ENCODE data around the gene TOGARAM2. TPM values are rescaled to one million over a fixed set of nuclear protein-coding genes. Genes with fewer than 3 reads are reported as not detected.
A peak's percentile ranks its signal among the peaks of the same experiment; 100 is the strongest.

Gene TOGARAM2
- total and polyA plus RNA-seq, 2 of the 13 experiments (the other 11 are each of a cell fraction or from before 2014, with no cell fraction given) = under 0.01 to 0.05 TPM

GRCh38 chr2:28951910-28952835, 28.9 kb upstream of the TOGARAM2 start (continued):
- TF ChIP-seq NR2F6 (IDR thresholded peaks at IDR 0.05) (peak; percentile 47; the same call in 1 of the 2 replicates), NR2F6 (CRISPR knock-in tag; IDR thresholded peaks at IDR 0.05) (peak; percentile 66), FLYWCH1 (CRISPR knock-in tag; IDR thresholded peaks at IDR 0.05) (no peak), ZNF652 (CRISPR knock-in tag; IDR thresholded peaks at IDR 0.05; ENCODE audit: borderline replicate concordance, low read depth) (peak; percentile 18; the same call in 1 of the 2 replicates), ZNF331 (CRISPR knock-in tag; IDR thresholded peaks at IDR 0.05) (peak; percentile 88; the same call in 1 of the 2 replicates), SOX5 (CRISPR knock-in tag; IDR thresholded peaks at IDR 0.05; ENCODE audit: borderline replicate concordance) (peak; percentile 75), ZFP1 (CRISPR knock-in tag; IDR thresholded peaks at IDR 0.05) (peak; percentile 77; the same call in 1 of the 2 replicates), FOXP4 (CRISPR knock-in tag; IDR thresholded peaks at IDR 0.05) (0 out of 2 replicates have a peak, but pooled peaks have one; percentile 45), EP300 (IDR thresholded peaks at IDR 0.05; ENCODE audit: low read depth in 2 of 2, low read length in 2 of 2) (peak in 1 of 2 experiments; percentile 31; a peak in 1 of 4 replicates), EP300 (CRISPR knock-in tag; IDR thresholded peaks at IDR 0.05; ENCODE audit: borderline replicate concordance) (no peak; the same call in 1 of the 2 replicates), SP1 (IDR thresholded peaks at IDR 0.05) (no peak), SP1 (CRISPR knock-in tag; IDR thresholded peaks at IDR 0.05) (peak; percentile 30; the same call in 1 of the 2 replicates), PITX1 (CRISPR knock-in tag; IDR thresholded peaks at IDR 0.05) (no peak)
- TF ChIP-seq, protein P1, sequence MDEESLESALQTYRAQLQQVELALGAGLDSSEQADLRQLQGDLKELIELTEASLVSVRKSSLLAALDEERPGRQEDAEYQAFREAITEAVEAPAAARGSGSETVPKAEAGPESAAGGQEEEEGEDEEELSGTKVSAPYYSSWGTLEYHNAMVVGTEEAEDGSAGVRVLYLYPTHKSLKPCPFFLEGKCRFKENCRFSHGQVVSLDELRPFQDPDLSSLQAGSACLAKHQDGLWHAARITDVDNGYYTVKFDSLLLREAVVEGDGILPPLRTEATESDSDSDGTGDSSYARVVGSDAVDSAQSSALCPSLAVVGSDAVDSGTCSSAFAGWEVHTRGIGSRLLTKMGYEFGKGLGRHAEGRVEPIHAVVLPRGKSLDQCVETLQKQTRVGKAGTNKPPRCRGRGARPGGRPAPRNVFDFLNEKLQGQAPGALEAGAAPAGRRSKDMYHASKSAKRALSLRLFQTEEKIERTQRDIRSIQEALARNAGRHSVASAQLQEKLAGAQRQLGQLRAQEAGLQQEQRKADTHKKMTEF (CRISPR knock-in tag; IDR thresholded peaks at IDR 0.05) = peak; percentile 51; the same call in 1 of the 2 replicates
- TF ChIP-seq, protein P2, sequence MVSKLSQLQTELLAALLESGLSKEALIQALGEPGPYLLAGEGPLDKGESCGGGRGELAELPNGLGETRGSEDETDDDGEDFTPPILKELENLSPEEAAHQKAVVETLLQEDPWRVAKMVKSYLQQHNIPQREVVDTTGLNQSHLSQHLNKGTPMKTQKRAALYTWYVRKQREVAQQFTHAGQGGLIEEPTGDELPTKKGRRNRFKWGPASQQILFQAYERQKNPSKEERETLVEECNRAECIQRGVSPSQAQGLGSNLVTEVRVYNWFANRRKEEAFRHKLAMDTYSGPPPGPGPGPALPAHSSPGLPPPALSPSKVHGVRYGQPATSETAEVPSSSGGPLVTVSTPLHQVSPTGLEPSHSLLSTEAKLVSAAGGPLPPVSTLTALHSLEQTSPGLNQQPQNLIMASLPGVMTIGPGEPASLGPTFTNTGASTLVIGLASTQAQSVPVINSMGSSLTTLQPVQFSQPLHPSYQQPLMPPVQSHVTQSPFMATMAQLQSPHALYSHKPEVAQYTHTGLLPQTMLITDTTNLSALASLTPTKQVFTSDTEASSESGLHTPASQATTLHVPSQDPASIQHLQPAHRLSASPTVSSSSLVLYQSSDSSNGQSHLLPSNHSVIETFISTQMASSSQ (IDR thresholded peaks at IDR 0.05; ENCODE audit: low read depth) = no peak
- TF ChIP-seq, protein P2 (CRISPR knock-in tag; IDR thresholded peaks at IDR 0.05; ENCODE audit: borderline replicate concordance) = no peak
- TF ChIP-seq, protein P3, sequence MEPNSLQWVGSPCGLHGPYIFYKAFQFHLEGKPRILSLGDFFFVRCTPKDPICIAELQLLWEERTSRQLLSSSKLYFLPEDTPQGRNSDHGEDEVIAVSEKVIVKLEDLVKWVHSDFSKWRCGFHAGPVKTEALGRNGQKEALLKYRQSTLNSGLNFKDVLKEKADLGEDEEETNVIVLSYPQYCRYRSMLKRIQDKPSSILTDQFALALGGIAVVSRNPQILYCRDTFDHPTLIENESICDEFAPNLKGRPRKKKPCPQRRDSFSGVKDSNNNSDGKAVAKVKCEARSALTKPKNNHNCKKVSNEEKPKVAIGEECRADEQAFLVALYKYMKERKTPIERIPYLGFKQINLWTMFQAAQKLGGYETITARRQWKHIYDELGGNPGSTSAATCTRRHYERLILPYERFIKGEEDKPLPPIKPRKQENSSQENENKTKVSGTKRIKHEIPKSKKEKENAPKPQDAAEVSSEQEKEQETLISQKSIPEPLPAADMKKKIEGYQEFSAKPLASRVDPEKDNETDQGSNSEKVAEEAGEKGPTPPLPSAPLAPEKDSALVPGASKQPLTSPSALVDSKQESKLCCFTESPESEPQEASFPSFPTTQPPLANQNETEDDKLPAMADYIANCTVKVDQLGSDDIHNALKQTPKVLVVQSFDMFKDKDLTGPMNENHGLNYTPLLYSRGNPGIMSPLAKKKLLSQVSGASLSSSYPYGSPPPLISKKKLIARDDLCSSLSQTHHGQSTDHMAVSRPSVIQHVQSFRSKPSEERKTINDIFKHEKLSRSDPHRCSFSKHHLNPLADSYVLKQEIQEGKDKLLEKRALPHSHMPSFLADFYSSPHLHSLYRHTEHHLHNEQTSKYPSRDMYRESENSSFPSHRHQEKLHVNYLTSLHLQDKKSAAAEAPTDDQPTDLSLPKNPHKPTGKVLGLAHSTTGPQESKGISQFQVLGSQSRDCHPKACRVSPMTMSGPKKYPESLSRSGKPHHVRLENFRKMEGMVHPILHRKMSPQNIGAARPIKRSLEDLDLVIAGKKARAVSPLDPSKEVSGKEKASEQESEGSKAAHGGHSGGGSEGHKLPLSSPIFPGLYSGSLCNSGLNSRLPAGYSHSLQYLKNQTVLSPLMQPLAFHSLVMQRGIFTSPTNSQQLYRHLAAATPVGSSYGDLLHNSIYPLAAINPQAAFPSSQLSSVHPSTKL (CRISPR knock-in tag; IDR thresholded peaks at IDR 0.05) = peak; percentile 80

All from HepG2 (cell line).